HCT116 (cell line): ENCODE results near the gene VPS37D. TPM values are rescaled to one million over a fixed set of nuclear protein-coding genes. Genes with fewer than 3 reads are reported as not detected.
A peak's percentile ranks its signal among the peaks of the same experiment; 100 is the strongest.

ENCODE experiments used
- ATAC-seq: fragments of 200-7000 bp; cut with Tn5 transposase; 2 replicates; pipeline ENCODE4 v1.9.1; 2020; ENCODE audit warnings: mild to moderate bottlenecking, moderate library complexity
- BruUV-seq: library from RNA; stranded (reverse); fragments of 400-500 nt; replicated peaks from 2 replicates; lab custom pipeline; 2021; lab: Mats Ljungman, UMichigan
- CTCF ChIA-PET: fragments of 300-600 bp; sonication (Branson Sonifier 250); formaldehyde crosslinking; loops from one replicate; lab custom pipeline; 2021; ENCODE audit warnings: antibody characterized with exemption; lab: Charles Lee
- POLR2A ChIA-PET: fragments of 300-600, 350-600 bp; sonication (Branson Sonifier 250); formaldehyde crosslinking; loops from one replicate; lab custom pipeline; 2021; ENCODE audit warnings: antibody characterized with exemption; lab: Charles Lee
- RAD21 ChIA-PET, 2 experiments: fragments of 300-600 bp; sonication (Branson Sonifier 250); formaldehyde crosslinking; loops; one replicate each; lab custom pipeline; 2023; ENCODE audit warnings: low total read pairs in 2 of 2; ENCODE audit not compliant: uncharacterized antibody in 2 of 2, unreplicated experiment in 2 of 2, low non-redundant PET in 1 of 2; lab: Charles Lee
- DNase-seq: peaks from one replicate; pipeline ENCODE4 v3.0.0-alpha.2; 2010; ENCODE audit warnings: low read depth, low spot score
- H2AFZ ChIP-seq: fragments of 200-600 bp; shearing (Covaris generic), sonication (generic); 2 replicates; pipeline ENCODE4 v1.6.1; 2017; ENCODE audit warnings: low read depth, mixed run types, mixed read lengths, antibody characterized with exemption, low read length; ENCODE audit not compliant: poor library complexity, severe bottlenecking
- H3K27ac ChIP-seq: 2 replicates; pipeline ENCODE4 v1.5.1; 2012; ENCODE audit warnings: low read depth, low read length
- H3K27me3 ChIP-seq: fragments of 200-600 bp; sonication (generic); 2 replicates; pipeline ENCODE4 v1.6.1; 2016; ENCODE audit warnings: mixed run types, low read length, mixed read lengths; ENCODE audit not compliant: insufficient read depth
- H3K36me3 ChIP-seq, 2 experiments: fragments of 200-500 bp in 1 of 2; fragments of 200-600 bp in 1 of 2; sonication (Bioruptor generic) in 1 of 2; sonication (generic) in 1 of 2; 2 replicates each; pipeline versions ENCODE4 v1.5.1 to v1.6.1; 2014 to 2016; ENCODE audit warnings: low read length in 2 of 2, inconsistent platforms in 1 of 2, mixed read lengths in 1 of 2, mixed run types in 1 of 2; ENCODE audit not compliant: insufficient read depth in 2 of 2, control insufficient read depth in 1 of 2
- H3K4me1 ChIP-seq, 2 experiments: fragments of 200-600 bp in 1 of 2; sonication (generic) in 1 of 2; 2 replicates each; pipeline versions ENCODE4 v1.5.1 to v1.6.1; 2012 to 2017; ENCODE audit warnings: low read length in 2 of 2, inconsistent platforms in 1 of 2, mild to moderate bottlenecking in 1 of 2, mixed read lengths in 1 of 2, mixed run types in 1 of 2, moderate library complexity in 1 of 2; ENCODE audit not compliant: insufficient read depth in 2 of 2, control insufficient read depth in 1 of 2
- H3K4me2 ChIP-seq: fragments of 200-600 bp; sonication (generic); 2 replicates; pipeline ENCODE4 v1.6.1; 2017; ENCODE audit warnings: mixed run types, low read length, mixed read lengths
- H3K4me3 ChIP-seq, 2 experiments: fragments of 200-600 bp in 1 of 2; sonication (generic) in 1 of 2; replicated peaks in 1 of 2; 2 replicates each; pipeline ENCODE4 v1.5.1; 2011 to 2016; ENCODE audit warnings: low read length in 2 of 2, control low read depth in 1 of 2, low read depth in 1 of 2, mild to moderate bottlenecking in 1 of 2, mixed read lengths in 1 of 2, mixed run types in 1 of 2
- H3K79me2 ChIP-seq: fragments of 200-600 bp; sonication (generic); 2 replicates; pipeline ENCODE4 v1.6.1; 2017; ENCODE audit warnings: mild to moderate bottlenecking, mixed run types, low read length, moderate library complexity, mixed read lengths; ENCODE audit not compliant: insufficient read depth
- H3K9ac ChIP-seq: fragments of 200-600 bp; sonication (generic); 2 replicates; pipeline ENCODE4 v1.6.1; 2016; ENCODE audit warnings: low read length, mixed read lengths
- H3K9me2 ChIP-seq: fragments of 200-600 bp; sonication (generic), shearing (Covaris generic); 2 replicates; pipeline ENCODE4 v1.6.1; 2017; ENCODE audit warnings: mixed run types, mild to moderate bottlenecking, moderate library complexity; ENCODE audit not compliant: insufficient read depth
- H3K9me3 ChIP-seq, 2 experiments: fragments of 200-500 bp in 1 of 2; fragments of 200-600 bp in 1 of 2; sonication (Bioruptor generic) in 1 of 2; sonication (generic) in 1 of 2; 2 replicates each; pipeline ENCODE4 v1.6.1; 2014 to 2017; ENCODE audit warnings: low read length in 2 of 2, mixed read lengths in 2 of 2, inconsistent platforms in 1 of 2, low read depth in 1 of 2, mild to moderate bottlenecking in 1 of 2, mixed run types in 1 of 2, moderate library complexity in 1 of 2; ENCODE audit not compliant: control insufficient read depth in 1 of 2, insufficient read depth in 1 of 2
- H4K20me1 ChIP-seq: fragments of 200-600 bp; sonication (generic), shearing (Covaris generic); 2 replicates; pipeline ENCODE4 v1.6.1; 2017; ENCODE audit warnings: mixed run types, mild to moderate bottlenecking, moderate library complexity; ENCODE audit not compliant: insufficient read depth
- CBX3 ChIP-seq: IDR thresholded peaks from 2 replicates; pipeline ENCODE4 v1.6.1; 2012; ENCODE audit warnings: low read depth
- CEBPB ChIP-seq: IDR thresholded peaks from 2 replicates; pipeline ENCODE4 v1.6.1; 2012; ENCODE audit warnings: low read depth
- EGR1 ChIP-seq: IDR thresholded peaks from 2 replicates; pipeline ENCODE4 v1.6.1; 2012; ENCODE audit warnings: low read depth
- ELF1 ChIP-seq: IDR thresholded peaks from 2 replicates; pipeline ENCODE4 v1.6.1; 2012; ENCODE audit warnings: low read depth, borderline replicate concordance
- EZH2 ChIP-seq: fragments of 200-600 bp; sonication (generic); IDR thresholded peaks from 2 replicates; pipeline ENCODE4 v1.6.1; 2017; ENCODE audit warnings: antibody characterized with exemption, mixed run types
- EZH2phosphoT487 ChIP-seq: fragments of 200-600 bp; IDR thresholded peaks from 2 replicates; pipeline ENCODE4 v1.6.1; 2018; ENCODE audit warnings: antibody characterized with exemption, borderline replicate concordance
- SIN3A ChIP-seq: IDR thresholded peaks from 2 replicates; pipeline ENCODE4 v1.6.1; 2012; ENCODE audit warnings: low read depth
- TCF7L2 ChIP-seq: IDR thresholded peaks from 2 replicates; pipeline ENCODE4 v1.7.0; 2011; ENCODE audit warnings: borderline replicate concordance, inconsistent platforms; ENCODE audit not compliant: insufficient read depth, insufficient read length; ENCODE audit errors: extremely low read depth
- ZNF274 ChIP-seq: fragments of 200-500 bp; sonication (Bioruptor generic); IDR thresholded peaks from 2 replicates; pipeline ENCODE4 v1.6.1; 2014; ENCODE audit warnings: mild to moderate bottlenecking, low read depth, low read length, inconsistent platforms
- intact Hi-C: fragments of 100-400 bp; cut with micrococcal nuclease; formaldehyde crosslinking; loops from 2 replicates; pipeline ENCODE4 v1.10.0; 2022
- total RNA-seq: library from RNA; stranded (reverse); gene quantifications from one replicate; pipeline ENCODE4 v1.2.1, GENCODE V29; 2021; ENCODE audit not compliant: unreplicated experiment
- TF ChIP-seq, protein P1 (sequence below), 3 experiments: fragments of 200-600 bp in 1 of 3; sonication (generic) in 1 of 3; IDR thresholded peaks in 2 of 3; conservative IDR thresholded peaks in 1 of 3; 2 replicates each; pipeline ENCODE4 v1.5.1; 2012 to 2017; ENCODE audit warnings: low read depth in 2 of 3, low read length in 2 of 3, antibody characterized with exemption in 1 of 3, borderline replicate concordance in 1 of 3, control low read depth in 1 of 3, mild to moderate bottlenecking in 1 of 3, mixed read lengths in 1 of 3, mixed run types in 1 of 3, moderate library complexity in 1 of 3; ENCODE audit not compliant: insufficient read depth in 1 of 3
- TF ChIP-seq, protein P2 (sequence below): IDR thresholded peaks from 2 replicates; pipeline ENCODE4 v1.6.1; 2012; ENCODE audit warnings: low read depth

The VPS37D gene
- total RNA-seq, 1 experiment from 2014 or later: 9.5 TPM

DNA sequence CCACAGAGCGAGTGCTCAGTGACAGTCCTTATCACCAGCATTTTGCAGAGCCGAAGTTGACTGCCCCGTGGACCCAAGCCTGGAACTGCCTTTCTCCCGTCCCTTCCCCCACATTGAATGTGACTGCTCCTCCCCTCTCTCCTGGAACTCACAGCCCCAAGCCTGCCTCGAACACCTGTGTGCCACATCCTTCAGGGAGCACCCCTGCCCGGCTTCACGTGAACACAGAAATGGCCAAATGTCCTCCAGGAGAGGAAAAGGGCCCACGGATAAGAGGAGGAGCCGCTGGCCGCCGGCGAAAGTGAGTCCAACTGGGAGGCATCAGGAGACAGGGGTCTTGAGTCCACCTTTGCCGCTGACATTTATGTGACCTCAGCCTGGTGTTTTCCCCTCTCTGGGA is 35.6 kb downstream of the VPS37D start:
- intact Hi-C loops: no loop called here
- Histone ChIP-seq H2AFZ (no peak overlapping the region), H3K79me2 (peaks cover 8% of the 10 kb centered on the region; the same call in 1 of the 2 replicates), H3K27ac (no peak overlapping the region), H3K4me1 (peaks cover 32 to 57% of the 10 kb centered on the region in 2 experiments), H3K36me3 (peaks cover 26 to 43% of the 10 kb centered on the region in 2 experiments; a peak in 3 of 4 replicates), H3K9ac (no peak overlapping the region), H3K4me3 (no peak overlapping the region), H3K27me3 (no peaks in the 10 kb centered on the region), H4K20me1 (0 out of 2 replicates have a peak, but pooled peaks cover 3% of the 10 kb centered on the region), H3K9me3 (no peaks in the 10 kb centered on the region), H3K9me2 (no peaks in the 10 kb centered on the region), H3K4me2 (no peak overlapping the region)
- no TSS peak for BruUV-seq
- ATAC-seq (no peak), DNase-seq (no peak)
- ChIA-PET RAD21 (interaction anchor here (0.8 to 1.2 kb wide), 2 partner anchors 18 to 22 kb away, joined by 3 read pairs; no protein-coding TSS in a partner anchor), POLR2A (no interaction called here), CTCF (no interaction called here)
- TF ChIP-seq ZNF274 (no peak), ELF1 (no peak), EZH2phosphoT487 (no peak), CEBPB (no peak), CBX3 (no peak)

DNA sequence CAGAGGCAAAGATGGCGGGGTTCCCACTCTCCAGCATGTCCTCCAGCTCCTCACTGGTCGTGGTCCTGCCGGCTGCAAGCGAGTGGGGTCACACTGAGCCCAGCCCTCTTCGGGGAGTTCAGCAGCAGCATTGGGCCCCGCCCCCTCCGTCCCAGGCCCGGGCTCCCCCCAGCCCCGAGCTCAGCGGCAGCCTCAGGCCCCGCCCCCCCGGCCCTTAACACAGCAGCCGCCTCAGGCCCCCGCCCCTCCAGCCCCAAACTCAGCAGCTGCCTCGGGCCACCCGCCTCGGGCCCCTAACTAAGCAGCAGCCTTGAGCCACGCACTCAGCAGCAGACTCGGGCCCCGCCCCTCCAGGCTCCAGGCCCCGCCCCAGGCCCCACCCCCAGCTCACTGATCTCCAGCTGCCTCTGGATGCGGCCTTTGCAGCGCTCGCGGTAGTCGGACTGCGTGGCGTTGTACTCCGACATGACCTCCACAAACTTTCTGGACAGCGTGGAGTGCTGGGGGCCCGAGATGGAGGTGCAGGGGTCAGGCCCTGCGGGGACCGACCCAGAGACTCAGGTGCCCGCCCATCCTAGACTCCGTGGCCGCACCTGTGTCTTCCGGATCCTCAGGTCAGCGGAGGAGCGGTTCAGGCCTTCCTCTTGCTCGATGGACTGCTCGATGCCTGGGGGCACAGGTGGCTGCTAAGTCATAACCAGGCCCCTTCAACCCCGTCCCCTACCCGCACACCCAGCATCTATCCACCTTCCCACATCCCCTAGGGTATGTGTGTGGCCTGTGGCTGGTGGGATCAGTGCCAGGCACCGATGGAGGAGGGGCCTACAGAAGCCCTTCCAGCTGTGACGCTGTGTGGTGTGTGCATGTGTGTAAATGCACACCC is 36.4 kb downstream of the VPS37D start:
- Histone ChIP-seq H3K27me3 (no peaks in the 10 kb centered on the region), H3K36me3 (peaks cover 23 to 43% of the 10 kb centered on the region in 2 experiments; a peak in 3 of 4 replicates), H3K4me2 (no peak overlapping the region), H3K9me3 (no peaks in the 10 kb centered on the region), H4K20me1 (no peaks in the 10 kb centered on the region), H3K9ac (no peak overlapping the region), H3K9me2 (no peaks in the 10 kb centered on the region), H3K79me2 (peaks cover 16% of the 10 kb centered on the region; the same call in 1 of the 2 replicates), H2AFZ (no peak overlapping the region), H3K27ac (peak overlapping the region; percentile 92; the same call in 1 of the 2 replicates), H3K4me3 (no peak overlapping the region), H3K4me1 (peaks cover 36 to 65% of the 10 kb centered on the region in 2 experiments)
- TF ChIP-seq CBX3: no peak
- no peak for TF ChIP-seq EZH2phosphoT487
- no peak for TF ChIP-seq EGR1
- TF ChIP-seq, protein P1, sequence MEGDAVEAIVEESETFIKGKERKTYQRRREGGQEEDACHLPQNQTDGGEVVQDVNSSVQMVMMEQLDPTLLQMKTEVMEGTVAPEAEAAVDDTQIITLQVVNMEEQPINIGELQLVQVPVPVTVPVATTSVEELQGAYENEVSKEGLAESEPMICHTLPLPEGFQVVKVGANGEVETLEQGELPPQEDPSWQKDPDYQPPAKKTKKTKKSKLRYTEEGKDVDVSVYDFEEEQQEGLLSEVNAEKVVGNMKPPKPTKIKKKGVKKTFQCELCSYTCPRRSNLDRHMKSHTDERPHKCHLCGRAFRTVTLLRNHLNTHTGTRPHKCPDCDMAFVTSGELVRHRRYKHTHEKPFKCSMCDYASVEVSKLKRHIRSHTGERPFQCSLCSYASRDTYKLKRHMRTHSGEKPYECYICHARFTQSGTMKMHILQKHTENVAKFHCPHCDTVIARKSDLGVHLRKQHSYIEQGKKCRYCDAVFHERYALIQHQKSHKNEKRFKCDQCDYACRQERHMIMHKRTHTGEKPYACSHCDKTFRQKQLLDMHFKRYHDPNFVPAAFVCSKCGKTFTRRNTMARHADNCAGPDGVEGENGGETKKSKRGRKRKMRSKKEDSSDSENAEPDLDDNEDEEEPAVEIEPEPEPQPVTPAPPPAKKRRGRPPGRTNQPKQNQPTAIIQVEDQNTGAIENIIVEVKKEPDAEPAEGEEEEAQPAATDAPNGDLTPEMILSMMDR (IDR thresholded peaks at IDR 0.05 in 2 of 3, conservative IDR thresholded peaks at IDR 0.05 in 1 of 3; ENCODE audit: borderline replicate concordance in 1 of 3, insufficient read depth in 1 of 3, low read depth in 2 of 3, low read length in 2 of 3): no peak
- TF ChIP-seq, protein P2, sequence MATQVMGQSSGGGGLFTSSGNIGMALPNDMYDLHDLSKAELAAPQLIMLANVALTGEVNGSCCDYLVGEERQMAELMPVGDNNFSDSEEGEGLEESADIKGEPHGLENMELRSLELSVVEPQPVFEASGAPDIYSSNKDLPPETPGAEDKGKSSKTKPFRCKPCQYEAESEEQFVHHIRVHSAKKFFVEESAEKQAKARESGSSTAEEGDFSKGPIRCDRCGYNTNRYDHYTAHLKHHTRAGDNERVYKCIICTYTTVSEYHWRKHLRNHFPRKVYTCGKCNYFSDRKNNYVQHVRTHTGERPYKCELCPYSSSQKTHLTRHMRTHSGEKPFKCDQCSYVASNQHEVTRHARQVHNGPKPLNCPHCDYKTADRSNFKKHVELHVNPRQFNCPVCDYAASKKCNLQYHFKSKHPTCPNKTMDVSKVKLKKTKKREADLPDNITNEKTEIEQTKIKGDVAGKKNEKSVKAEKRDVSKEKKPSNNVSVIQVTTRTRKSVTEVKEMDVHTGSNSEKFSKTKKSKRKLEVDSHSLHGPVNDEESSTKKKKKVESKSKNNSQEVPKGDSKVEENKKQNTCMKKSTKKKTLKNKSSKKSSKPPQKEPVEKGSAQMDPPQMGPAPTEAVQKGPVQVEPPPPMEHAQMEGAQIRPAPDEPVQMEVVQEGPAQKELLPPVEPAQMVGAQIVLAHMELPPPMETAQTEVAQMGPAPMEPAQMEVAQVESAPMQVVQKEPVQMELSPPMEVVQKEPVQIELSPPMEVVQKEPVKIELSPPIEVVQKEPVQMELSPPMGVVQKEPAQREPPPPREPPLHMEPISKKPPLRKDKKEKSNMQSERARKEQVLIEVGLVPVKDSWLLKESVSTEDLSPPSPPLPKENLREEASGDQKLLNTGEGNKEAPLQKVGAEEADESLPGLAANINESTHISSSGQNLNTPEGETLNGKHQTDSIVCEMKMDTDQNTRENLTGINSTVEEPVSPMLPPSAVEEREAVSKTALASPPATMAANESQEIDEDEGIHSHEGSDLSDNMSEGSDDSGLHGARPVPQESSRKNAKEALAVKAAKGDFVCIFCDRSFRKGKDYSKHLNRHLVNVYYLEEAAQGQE: no peak
- no peak for TF ChIP-seq TCF7L2
- TF ChIP-seq EZH2: no peak
- TF ChIP-seq SIN3A: no peak
- BruUV-seq: no TSS peak
- CTCF ChIA-PET: interaction anchor here (2.1 kb wide), 1 partner anchor 16 kb away, joined by 6 read pairs; the partner anchor contains the start of gene STX1A
- POLR2A ChIA-PET: interaction anchor here (0.6 to 1.3 kb wide), 2 partner anchors 13 to 644 kb away, joined by 3 to 9 read pairs; no protein-coding TSS in a partner anchor
- ATAC-seq (no peak), DNase-seq (no peak)
- intact Hi-C loops: no loop called here
- RAD21 ChIA-PET: interaction anchor here in 1 of 2 experiments (0.8 kb wide), 1 partner anchor 21 kb away, joined by 3 read pairs; no protein-coding TSS in a partner anchor
